Glomerular endothelial cell (primary cell): ENCODE measurements around the gene NUDT10. TPM values are rescaled to one million over a fixed set of nuclear protein-coding genes. Genes with fewer than 3 reads are reported as not detected.
"Not testable (repeated sequence)": the region's sequence is repeated elsewhere in the genome, so short reads cannot be mapped to it uniquely, and the experiment has no call there.

Experiments used
- DNase-seq: peaks from one replicate; pipeline ENCODE4 v3.0.0-alpha.2; 2011; ENCODE audit warnings: low read depth, low spot score; ENCODE audit errors: extremely low read depth
- total RNA-seq: library from RNA; depleted of rRNA; stranded (reverse); fragments of >200 nt; gene quantifications from 2 replicates; pipeline ENCODE4 v1.2.3, GENCODE V29; 2015

The NUDT10 gene
- total RNA-seq: 1.3 and 1.4 TPM in 2 replicates

- no peak for DNase-seq
These were observed at the start of gene NUDT10 for GRCh38 chrX:51332188-51332942. Gene NUDT10 (plus strand): TSS chrX:51332822. CDS start chrX:51332966, 144 bp downstream.

- DNase-seq: no peak
These were observed 40.2 kb upstream of the NUDT10 start for GRCh38 chrX:51292421-51292820.

GRCh38 chrX:51296138-51296537 lies 36.5 kb upstream of the NUDT10 start:
- DNase-seq: no peak

GRCh38 chrX:51316271-51316670 lies 16.4 kb upstream of the NUDT10 start:
- DNase-seq: no peak

- not testable (repeated sequence) for DNase-seq
These were observed 542 bp downstream of the NUDT10 start for GRCh38 chrX:51332943-51333785.

- no peak for DNase-seq
These were observed 1.7 kb downstream of the NUDT10 start for GRCh38 chrX:51334276-51334675.

GRCh38 chrX:51336584-51336983 lies 4.0 kb downstream of the NUDT10 start:
- DNase-seq: no peak

GRCh38 chrX:51361251-51361650 lies 28.6 kb downstream of the NUDT10 start:
- no peak for DNase-seq

- DNase-seq: no peak
These were observed 44.0 kb downstream of the NUDT10 start for GRCh38 chrX:51376672-51377071.

Other genes with a start within 250 kb of the NUDT10 start
- 4.7 and 6.9 TPM in 2 replicates for gene NUDT11, start 163.8 kb downstream of the NUDT10 start, total RNA-seq